ENCODE data around the gene MED19.

DNA sequence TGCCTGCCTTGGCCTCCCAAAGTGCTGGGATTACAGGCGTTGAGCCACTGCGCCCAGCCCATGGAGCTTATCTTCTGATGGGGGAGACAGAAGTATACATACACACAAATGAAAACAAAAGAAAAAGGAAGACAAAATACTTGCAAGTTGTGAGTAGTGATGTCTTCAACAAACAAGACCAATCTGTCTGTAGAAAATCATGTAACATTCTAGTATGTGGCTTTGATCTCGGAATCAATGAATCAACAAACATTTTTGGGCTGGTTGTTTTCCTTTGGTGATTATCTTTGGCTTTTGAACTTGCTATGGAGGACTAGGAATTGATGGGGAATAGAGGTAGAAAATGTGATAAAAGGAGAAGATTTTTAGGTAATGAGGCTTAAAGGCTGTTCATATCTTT is 46.2 kb upstream of the MED19 start:
- TF ChIP-seq, protein P1, sequence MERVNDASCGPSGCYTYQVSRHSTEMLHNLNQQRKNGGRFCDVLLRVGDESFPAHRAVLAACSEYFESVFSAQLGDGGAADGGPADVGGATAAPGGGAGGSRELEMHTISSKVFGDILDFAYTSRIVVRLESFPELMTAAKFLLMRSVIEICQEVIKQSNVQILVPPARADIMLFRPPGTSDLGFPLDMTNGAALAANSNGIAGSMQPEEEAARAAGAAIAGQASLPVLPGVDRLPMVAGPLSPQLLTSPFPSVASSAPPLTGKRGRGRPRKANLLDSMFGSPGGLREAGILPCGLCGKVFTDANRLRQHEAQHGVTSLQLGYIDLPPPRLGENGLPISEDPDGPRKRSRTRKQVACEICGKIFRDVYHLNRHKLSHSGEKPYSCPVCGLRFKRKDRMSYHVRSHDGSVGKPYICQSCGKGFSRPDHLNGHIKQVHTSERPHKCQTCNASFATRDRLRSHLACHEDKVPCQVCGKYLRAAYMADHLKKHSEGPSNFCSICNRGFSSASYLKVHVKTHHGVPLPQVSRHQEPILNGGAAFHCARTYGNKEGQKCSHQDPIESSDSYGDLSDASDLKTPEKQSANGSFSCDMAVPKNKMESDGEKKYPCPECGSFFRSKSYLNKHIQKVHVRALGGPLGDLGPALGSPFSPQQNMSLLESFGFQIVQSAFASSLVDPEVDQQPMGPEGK (CRISPR knock-in tag; IDR thresholded peaks at IDR 0.05; ENCODE audit: borderline replicate concordance) = no peak
- TF ChIP-seq TCF4 (CRISPR knock-in tag; IDR thresholded peaks at IDR 0.05; ENCODE audit: borderline replicate concordance) (no peak), ZNF565 (CRISPR knock-in tag; conservative IDR thresholded peaks at IDR 0.05; ENCODE audit: low read depth) (no peak), ARNTL (CRISPR knock-in tag; IDR thresholded peaks at IDR 0.05; ENCODE audit: borderline replicate concordance, low read depth) (no peak), ZFP30 (CRISPR knock-in tag; IDR thresholded peaks at IDR 0.05) (no peak), BACH2 (CRISPR knock-in tag; IDR thresholded peaks at IDR 0.05; ENCODE audit: borderline replicate concordance) (no peak), TOX (CRISPR knock-in tag; IDR thresholded peaks at IDR 0.05; ENCODE audit: borderline replicate concordance) (no peak), ESRRG (CRISPR knock-in tag; IDR thresholded peaks at IDR 0.05) (no peak), ZC3H10 (CRISPR knock-in tag; IDR thresholded peaks at IDR 0.05) (no peak)
- TF ChIP-seq, protein P2, sequence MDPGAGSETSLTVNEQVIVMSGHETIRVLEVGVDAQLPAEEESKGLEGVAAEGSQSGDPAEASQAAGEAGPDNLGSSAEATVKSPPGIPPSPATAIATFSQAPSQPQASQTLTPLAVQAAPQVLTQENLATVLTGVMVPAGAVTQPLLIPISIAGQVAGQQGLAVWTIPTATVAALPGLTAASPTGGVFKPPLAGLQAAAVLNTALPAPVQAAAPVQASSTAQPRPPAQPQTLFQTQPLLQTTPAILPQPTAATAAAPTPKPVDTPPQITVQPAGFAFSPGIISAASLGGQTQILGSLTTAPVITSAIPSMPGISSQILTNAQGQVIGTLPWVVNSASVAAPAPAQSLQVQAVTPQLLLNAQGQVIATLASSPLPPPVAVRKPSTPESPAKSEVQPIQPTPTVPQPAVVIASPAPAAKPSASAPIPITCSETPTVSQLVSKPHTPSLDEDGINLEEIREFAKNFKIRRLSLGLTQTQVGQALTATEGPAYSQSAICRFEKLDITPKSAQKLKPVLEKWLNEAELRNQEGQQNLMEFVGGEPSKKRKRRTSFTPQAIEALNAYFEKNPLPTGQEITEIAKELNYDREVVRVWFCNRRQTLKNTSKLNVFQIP (CRISPR knock-in tag; IDR thresholded peaks at IDR 0.05; ENCODE audit: borderline replicate concordance, low read depth) = no peak
- TF ChIP-seq, protein P3, sequence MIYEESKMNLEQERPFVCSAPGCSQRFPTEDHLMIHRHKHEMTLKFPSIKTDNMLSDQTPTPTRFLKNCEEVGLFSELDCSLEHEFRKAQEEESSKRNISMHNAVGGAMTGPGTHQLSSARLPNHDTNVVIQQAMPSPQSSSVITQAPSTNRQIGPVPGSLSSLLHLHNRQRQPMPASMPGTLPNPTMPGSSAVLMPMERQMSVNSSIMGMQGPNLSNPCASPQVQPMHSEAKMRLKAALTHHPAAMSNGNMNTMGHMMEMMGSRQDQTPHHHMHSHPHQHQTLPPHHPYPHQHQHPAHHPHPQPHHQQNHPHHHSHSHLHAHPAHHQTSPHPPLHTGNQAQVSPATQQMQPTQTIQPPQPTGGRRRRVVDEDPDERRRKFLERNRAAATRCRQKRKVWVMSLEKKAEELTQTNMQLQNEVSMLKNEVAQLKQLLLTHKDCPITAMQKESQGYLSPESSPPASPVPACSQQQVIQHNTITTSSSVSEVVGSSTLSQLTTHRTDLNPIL (CRISPR knock-in tag; IDR thresholded peaks at IDR 0.05; ENCODE audit: low read depth) = no peak

Measured in SK-N-SH treated with all-trans-retinoic acid at 6 μM for 48 hours (cell line).